Stimulated activated CD4-positive, alpha-beta T cell treated with anti-CD3 and anti-CD28 coated beads, Interleukin-4, amount 100 ng/mL, for 24 hours (primary cell): ENCODE measurements around the gene ATP6V0A1.
"Not testable (repeated sequence)": the region's sequence is repeated elsewhere in the genome, so short reads cannot be mapped to it uniquely, and the experiment has no call there.

ENCODE experiments used
- DNase-seq: peaks from one replicate; pipeline ENCODE4 v3.0.0-alpha.2; 2020

Gene ATP6V0A1

GRCh38 chr17:42544874-42545283, 86.2 kb downstream of the ATP6V0A1 start:
- no peak for DNase-seq

GRCh38 chr17:42545755-42546505, 87.3 kb downstream of the ATP6V0A1 start:
- not testable (repeated sequence) for DNase-seq

- DNase-seq: no peak
Observed at GRCh38 chr17:42547001-42547461, 88.4 kb downstream of the ATP6V0A1 start.

DNA sequence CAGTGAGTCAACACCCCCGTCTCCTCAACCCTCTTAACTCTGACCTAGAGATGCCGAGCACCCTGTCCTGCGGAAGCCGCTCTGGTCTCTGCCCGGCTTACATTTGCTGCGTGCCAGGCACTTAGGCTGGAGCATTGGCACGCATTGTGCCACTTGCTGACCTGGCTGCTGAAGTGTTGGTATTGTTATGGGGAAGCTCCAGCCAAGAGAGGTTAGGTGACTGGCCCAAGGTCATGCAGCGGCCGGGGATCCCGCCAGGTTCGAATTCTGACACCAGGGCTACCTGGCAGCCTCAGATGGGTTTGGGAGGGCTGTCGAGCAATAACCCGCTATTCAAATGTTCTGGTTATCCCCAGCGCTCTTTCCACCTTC, 89.0 kb downstream of the ATP6V0A1 start:
- DNase-seq: no peak

GRCh38 chr17:42548070-42548837, 89.6 kb downstream of the ATP6V0A1 start:
- peak; percentile 79 for DNase-seq

DNA sequence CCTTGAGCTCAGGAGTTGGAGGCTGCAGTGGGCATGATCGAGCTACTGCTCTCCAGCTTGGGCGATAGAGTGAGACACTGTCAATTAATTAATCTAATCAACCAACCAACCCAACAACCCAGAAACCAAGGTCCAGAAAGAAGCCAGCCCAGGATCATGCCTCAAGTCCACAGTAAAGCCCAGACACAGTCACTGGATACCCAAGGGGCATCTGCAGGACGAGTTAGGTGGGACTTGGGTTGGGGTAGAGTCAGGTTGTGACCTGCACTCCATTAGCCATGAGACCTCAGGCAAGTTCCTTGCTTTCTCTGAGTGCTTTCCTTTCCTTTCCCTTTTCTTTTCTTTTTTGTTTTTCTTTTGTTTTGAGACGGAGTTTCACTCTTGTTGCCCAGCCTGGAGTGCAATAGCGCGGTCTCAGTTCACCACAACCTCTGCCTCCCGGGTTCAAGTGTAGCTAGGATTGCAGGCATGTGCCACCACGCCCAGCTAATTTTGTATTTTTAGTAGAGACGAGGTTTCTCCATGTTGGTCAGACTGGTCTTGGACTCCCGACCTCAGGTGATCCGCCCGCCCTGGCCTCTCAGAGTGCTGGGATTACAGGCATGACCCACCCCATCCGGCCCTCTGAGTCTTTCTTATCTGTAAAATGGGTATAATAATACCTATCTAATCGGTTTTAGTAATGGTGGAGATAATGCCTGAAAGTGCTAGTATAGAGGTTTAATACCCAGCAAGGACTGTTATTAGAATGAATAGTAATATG, 90.5 kb downstream of the ATP6V0A1 start:
- no peak for DNase-seq

- DNase-seq: not testable (repeated sequence)
Observed at GRCh38 chr17:42552736-42553135, 94.1 kb downstream of the ATP6V0A1 start, which contains the start of gene HSD17B1. TSS of gene HSD17B1 (plus strand) at chr17:42552923. CDS start at chr17:42552934, 11 bp downstream.

GRCh38 chr17:42553161-42553818, 94.6 kb downstream of the ATP6V0A1 start:
- no peak for DNase-seq

DNA sequence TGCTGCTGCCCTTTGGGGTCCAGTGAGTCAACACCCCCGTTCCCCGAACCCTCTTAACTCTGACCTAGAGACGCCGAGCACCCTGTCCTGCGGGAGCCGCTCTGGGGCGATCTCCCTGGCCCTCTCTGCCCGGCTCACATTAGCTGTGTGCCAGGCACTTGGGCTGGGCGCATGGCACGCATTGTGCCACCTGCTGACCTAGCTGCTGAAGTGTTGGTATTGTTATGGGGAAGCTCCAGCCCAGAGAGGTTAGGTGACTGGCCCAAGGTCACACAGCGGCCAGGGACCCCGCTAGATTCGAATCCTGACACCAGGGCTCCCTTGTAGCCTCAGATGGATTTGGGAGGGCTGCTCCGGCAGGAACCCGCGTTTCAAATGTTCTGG, 95.2 kb downstream of the ATP6V0A1 start:
- DNase-seq: no peak

DNA sequence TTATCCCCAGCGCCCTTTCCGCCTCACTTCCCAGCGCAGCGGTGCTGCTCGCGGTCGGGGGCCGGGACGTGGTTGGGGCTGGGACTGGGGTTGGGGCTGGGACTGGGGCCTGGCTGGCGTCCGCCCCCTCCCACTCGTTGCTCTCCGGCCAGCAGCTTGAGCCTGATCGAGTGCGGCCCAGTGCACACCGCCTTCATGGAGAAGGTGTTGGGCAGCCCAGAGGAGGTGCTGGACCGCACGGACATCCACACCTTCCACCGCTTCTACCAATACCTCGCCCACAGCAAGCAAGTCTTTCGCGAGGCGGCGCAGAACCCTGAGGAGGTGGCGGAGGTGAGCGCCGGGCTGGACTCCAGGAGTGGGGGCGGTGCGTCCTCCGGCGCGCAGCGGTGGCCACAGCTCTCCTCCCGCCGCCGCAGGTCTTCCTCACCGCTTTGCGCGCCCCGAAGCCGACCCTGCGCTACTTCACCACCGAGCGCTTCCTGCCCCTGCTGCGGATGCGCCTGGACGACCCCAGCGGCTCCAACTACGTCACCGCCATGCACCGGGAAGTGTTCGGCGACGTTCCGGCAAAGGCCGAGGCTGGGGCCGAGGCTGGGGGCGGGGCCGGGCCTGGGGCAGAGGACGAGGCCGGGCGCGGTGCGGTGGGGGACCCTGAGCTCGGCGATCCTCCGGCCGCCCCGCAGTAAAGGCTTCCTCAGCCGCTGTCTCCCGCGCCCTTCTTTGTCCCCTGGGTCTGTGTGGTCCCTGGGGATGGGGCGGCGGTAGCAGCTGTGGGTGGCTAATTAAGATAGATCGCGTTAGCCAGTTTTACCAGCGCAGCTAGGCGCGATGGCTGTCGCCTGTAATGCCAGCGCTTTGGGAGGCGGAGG, 95.8 kb downstream of the ATP6V0A1 start:
- peak; percentile 72 for DNase-seq

DNA sequence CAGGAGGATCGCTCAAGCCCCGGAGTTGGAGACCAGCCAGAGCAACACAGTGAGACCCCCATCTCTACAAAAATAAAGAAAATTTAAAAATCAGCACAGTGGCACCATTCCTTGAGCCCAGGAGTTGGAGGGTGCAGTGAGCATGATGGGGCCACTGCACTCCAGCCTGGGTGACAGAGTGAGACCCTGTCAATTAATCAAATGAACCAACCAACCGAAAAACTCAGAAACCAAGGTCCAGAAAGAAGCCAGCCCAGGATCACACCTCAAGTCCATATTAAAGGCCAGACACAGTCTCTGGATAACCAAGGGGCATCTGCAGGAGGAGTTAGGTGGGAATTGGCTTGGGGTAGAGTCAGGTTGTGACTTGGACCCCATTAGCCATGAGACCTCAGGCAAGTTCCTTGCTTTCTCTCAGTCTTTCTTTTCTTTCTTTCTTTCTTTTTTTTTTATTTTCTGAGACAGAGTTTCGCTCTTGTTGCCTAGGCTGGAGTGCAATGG, 96.5 kb downstream of the ATP6V0A1 start:
- DNase-seq: no peak

- not testable (repeated sequence) for DNase-seq
Observed at GRCh38 chr17:42555961-42556617, 97.4 kb downstream of the ATP6V0A1 start.

DNA sequence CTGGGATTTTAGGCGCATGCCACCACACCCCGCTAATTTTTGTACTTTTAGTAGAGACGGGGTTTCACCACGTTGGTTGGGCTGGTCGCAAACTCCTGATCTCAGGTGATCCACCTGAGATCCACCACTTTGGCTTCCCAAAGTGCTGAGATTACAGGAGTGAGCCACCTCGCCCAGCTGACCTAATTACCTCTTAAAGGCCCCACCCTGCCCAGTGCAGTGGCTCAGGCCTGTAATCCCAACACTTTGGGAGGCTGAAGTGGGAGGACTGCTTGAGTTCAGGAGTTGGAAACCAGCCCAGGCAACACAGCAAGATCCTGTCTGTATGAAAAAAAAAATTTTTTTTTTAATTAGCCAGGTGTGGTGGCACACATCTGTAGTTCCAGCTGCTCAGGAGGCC, 100.4 kb downstream of the ATP6V0A1 start:
- no peak for DNase-seq

- no peak for DNase-seq
Observed at GRCh38 chr17:42560246-42560645, 101.6 kb downstream of the ATP6V0A1 start.

DNA sequence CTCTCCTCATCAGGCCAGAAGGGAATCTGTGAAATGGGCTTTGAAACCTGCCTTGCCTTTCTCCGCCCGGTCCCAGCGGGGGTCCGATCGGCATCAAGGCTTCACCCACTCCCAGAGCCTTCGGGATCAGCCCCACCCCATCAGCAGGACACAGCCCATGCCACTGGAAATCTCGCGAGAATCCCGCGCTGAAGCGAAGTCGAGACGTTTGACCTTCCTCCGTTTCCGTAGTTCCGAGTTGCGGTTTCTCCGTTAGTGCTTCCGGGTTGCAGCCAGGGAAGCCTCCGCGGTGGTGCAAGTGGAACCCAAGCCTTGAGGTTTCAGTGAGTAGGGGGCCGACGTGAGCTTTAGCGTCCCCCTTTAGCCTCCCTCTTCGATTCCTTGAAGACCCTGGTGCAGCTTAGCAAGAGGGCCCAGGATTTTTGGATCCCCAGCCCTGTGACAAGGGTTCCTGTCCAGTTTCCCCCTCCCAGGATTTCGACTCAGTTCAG, 103.3 kb downstream of the ATP6V0A1 start, which contains the start of gene COASY:
Gene COASY (plus strand): TSS at position 252 of the 491 bp plus-strand sequence. CDS start 475 bp downstream, outside the sequence.
- DNase-seq: peak; percentile 95

DNA sequence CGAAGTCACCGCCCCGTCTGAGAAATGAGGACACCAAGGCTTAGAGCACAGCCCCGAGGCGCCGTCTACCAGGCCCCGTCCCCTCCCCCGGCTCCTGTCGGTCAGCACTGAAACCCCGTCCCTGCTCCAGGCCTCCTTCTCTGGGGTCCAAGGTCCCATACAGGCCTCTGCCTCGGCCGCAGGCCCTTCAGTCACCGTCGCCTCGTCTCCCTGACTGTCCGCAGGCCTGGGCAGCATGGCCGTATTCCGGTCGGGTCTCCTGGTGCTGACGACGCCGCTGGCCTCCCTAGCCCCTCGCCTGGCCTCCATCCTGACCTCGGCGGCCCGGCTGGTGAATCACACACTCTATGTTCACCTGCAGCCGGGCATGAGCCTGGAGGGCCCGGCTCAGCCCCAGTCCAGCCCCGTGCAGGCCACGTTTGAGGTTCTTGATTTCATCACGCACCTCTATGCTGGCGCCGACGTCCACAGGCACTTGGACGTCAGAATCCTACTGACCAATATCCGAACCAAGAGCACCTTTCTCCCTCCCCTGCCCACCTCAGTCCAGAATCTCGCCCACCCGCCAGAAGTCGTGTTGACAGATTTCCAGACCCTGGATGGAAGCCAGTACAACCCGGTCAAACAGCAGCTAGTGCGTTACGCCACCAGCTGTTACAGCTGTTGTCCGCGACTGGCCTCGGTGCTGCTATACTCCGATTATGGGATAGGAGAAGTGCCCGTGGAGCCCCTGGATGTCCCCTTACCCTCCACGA, 103.9 kb downstream of the ATP6V0A1 start:
- DNase-seq: peak; percentile 30

GRCh38 chr17:42563143-42563509, 104.4 kb downstream of the ATP6V0A1 start:
- DNase-seq: no peak

DNA sequence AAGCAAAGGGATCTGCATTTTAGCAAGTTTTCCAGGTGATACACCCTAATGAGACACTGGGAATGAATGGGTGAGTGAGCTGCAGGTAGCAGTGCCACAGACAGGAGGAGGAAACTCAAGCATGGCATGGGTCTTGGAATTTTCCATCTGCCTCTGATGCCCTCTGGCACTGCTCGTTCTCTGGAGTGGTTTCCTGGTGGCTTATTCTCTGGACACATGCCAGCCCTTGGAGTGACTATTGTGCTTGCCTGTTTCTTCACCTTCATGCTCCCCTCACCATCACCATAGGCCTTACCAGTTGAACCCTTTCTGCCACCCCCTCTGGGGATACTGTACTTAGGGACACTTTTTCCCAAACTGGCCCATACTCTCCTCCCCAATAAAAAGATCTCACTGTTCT, 104.9 kb downstream of the ATP6V0A1 start:
- no peak for DNase-seq

DNA sequence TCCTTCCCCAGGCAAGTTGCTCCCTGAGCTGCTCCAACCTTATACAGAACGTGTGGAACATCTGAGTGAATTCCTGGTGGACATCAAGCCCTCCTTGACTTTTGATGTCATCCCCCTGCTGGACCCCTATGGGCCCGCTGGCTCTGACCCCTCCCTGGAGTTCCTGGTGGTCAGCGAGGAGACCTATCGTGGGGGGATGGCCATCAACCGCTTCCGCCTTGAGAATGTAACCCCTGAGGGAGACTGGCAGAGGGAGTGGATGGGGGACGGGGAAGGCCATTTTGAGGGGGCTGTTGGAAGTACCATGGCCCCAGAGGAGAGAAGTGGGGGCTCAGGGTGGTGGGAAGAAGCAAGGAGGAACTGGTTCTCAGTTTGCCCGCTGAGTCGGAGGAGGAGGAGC, 105.3 kb downstream of the ATP6V0A1 start:
- DNase-seq: no peak
